B cell (primary cell): ENCODE measurements around the gene COQ5. TPM values are rescaled to one million over a fixed set of nuclear protein-coding genes. Genes with fewer than 3 reads are reported as not detected.

Experiments
- ATAC-seq: fragments of 200-7000 bp; cut with Tn5 transposase; one replicate; pipeline ENCODE4 v1.10.0; 2021; ENCODE audit warnings: low read depth, mild to moderate bottlenecking, moderate number of reproducible peaks, moderate library complexity
- CTCF ChIA-PET: fragments of 350-600 bp; sonication (Branson Sonifier 250); formaldehyde crosslinking; loops from one replicate; lab custom pipeline; 2021; ENCODE audit warnings: antibody characterized with exemption, inconsistent platforms; lab: Charles Lee
- POLR2A ChIA-PET: fragments of 350-600 bp; sonication (Branson Sonifier 250); formaldehyde crosslinking; loops from one replicate; lab custom pipeline; 2021; ENCODE audit warnings: antibody characterized with exemption; lab: Charles Lee
- DNase-seq: peaks from one replicate; pipeline ENCODE4 v3.0.0; 2013
- H2AFZ ChIP-seq: 2 replicates; pipeline ENCODE4 v1.6.1; 2012; ENCODE audit warnings: mild to moderate bottlenecking, low read depth, low read length; ENCODE audit not compliant: insufficient read depth, poor library complexity, severe bottlenecking
- H3K27ac ChIP-seq, 2 donors: 1 replicate in 1 of 2; 2 replicates in 1 of 2; pipeline ENCODE4 v1.5.1; 2012 to 2013; ENCODE audit warnings: low read length in 2 of 2, mild to moderate bottlenecking in 2 of 2, moderate library complexity in 1 of 2
- H3K27me3 ChIP-seq, 4 experiments: fragments of 200-600 bp in 1 of 4; sonication (generic) in 1 of 4; replicated peaks in 1 of 4; 1 replicate in 2 of 4; 2 replicates in 2 of 4; pipeline versions ENCODE4 v1.6.1 to v1.7.0; 2013 to 2016; ENCODE audit warnings: low read length in 3 of 4, mild to moderate bottlenecking in 2 of 4, mixed read lengths in 1 of 4, moderate library complexity in 1 of 4; ENCODE audit not compliant: insufficient read depth in 4 of 4, control insufficient read depth in 3 of 4; ENCODE audit errors: control extremely low read depth in 1 of 4
- H3K36me3 ChIP-seq, 2 experiments: replicated peaks in 1 of 2; 1 replicate in 1 of 2; 2 replicates in 1 of 2; pipeline versions ENCODE4 v1.6.1 to v1.7.1; 2013; ENCODE audit warnings: low read length in 1 of 2; ENCODE audit not compliant: insufficient read depth in 2 of 2, control insufficient read depth in 1 of 2; ENCODE audit errors: control extremely low read depth in 1 of 2, extremely low read depth in 1 of 2
- H3K4me1 ChIP-seq, 2 donors: fragments of 200-600 bp in 1 of 2; sonication (generic) in 1 of 2; 1 replicate in 1 of 2; 2 replicates in 1 of 2; pipeline versions ENCODE4 v1.5.1 to v1.6.1; 2013 to 2017; ENCODE audit warnings: low read length in 2 of 2; ENCODE audit not compliant: control insufficient read depth in 2 of 2, insufficient read depth in 2 of 2
- H3K4me2 ChIP-seq: replicated peaks from 2 replicates; pipeline ENCODE3; 2012; ENCODE audit warnings: mild to moderate bottlenecking, low read depth, low read length; ENCODE audit not compliant: poor library complexity, severe bottlenecking
- H3K4me3 ChIP-seq, 5 experiments: fragments of 200-600 bp in 1 of 5; sonication (generic) in 1 of 5; 1 replicate in 3 of 5; 2 replicates in 2 of 5; pipeline versions ENCODE4 v1.5.1 to v1.7.0; 2011 to 2016; ENCODE audit warnings: low read length in 4 of 5, mild to moderate bottlenecking in 4 of 5, low read depth in 2 of 5, control low read depth in 1 of 5, moderate library complexity in 1 of 5; ENCODE audit not compliant: insufficient read depth in 1 of 5; ENCODE audit errors: control extremely low read depth in 1 of 5, extremely low read depth in 1 of 5
- H3K79me2 ChIP-seq: fragments of 200-600 bp; sonication (generic); one replicate; pipeline ENCODE4 v1.6.0; 2016; ENCODE audit warnings: low read length; ENCODE audit not compliant: control insufficient read depth, insufficient read depth
- H3K9ac ChIP-seq: fragments of 200-600 bp; sonication (generic); 2 replicates; pipeline ENCODE4 v1.6.1; 2017; ENCODE audit warnings: mild to moderate bottlenecking, low read length, moderate library complexity
- H3K9me3 ChIP-seq, 3 donors: one replicate each; pipeline versions ENCODE4 v1.6.1 to v1.7.1; 2013; ENCODE audit warnings: low read length in 2 of 3; ENCODE audit not compliant: control insufficient read depth in 2 of 3, insufficient read depth in 1 of 3; ENCODE audit errors: control extremely low read depth in 1 of 3
- H4K20me1 ChIP-seq: 2 replicates; pipeline ENCODE4 v1.6.0; 2012; ENCODE audit warnings: mild to moderate bottlenecking, low read length; ENCODE audit not compliant: insufficient read depth, control insufficient read depth, poor library complexity, severe bottlenecking
- H3K27ac Mint-ChIP-seq: one replicate; pipeline ENCODE4 v1.8.0; 2021; ENCODE audit warnings: mixed read lengths
- H3K27me3 Mint-ChIP-seq: one replicate; pipeline ENCODE4 v1.8.0; 2021; ENCODE audit warnings: mixed read lengths
- H3K4me1 Mint-ChIP-seq: one replicate; pipeline ENCODE4 v1.8.0; 2021; ENCODE audit warnings: mixed read lengths
- H3K4me3 Mint-ChIP-seq: one replicate; pipeline ENCODE4 v1.8.0; 2021; ENCODE audit warnings: mixed read lengths
- H3K9me3 Mint-ChIP-seq: one replicate; pipeline ENCODE4 v1.8.0; 2022; ENCODE audit warnings: mixed read lengths; ENCODE audit not compliant: insufficient read depth
- CTCF ChIP-seq: fragments of 200-600 bp; IDR thresholded peaks from one replicate; pipeline ENCODE4 v1.8.0; 2022; ENCODE audit warnings: antibody characterized with exemption, mild to moderate bottlenecking
- EZH2 ChIP-seq: IDR thresholded peaks from 2 replicates; pipeline ENCODE4 v1.6.1; 2012; ENCODE audit warnings: borderline replicate concordance, low read depth, mild to moderate bottlenecking, moderate library complexity, low read length; ENCODE audit not compliant: insufficient read depth, poor library complexity, severe bottlenecking
- WGBS: methylation state at CpG from one replicate; pipeline ENCODE4 v1.1.5; 2013; ENCODE audit warnings: missing lambda C conversion rate; ENCODE audit not compliant: insufficient coverage; 5-methylcytosine and 5-hydroxymethylcytosine counted together
- intact Hi-C: fragments of 100-400 bp; cut with micrococcal nuclease; formaldehyde crosslinking; loops from one replicate; pipeline ENCODE4 v1.10.0; 2022
- polyA plus RNA-seq: library from polyadenylated mRNA; depleted of rRNA; stranded (reverse); fragments of >200 nt; gene quantifications from 2 replicates; pipeline ENCODE4 v1.2.3, GENCODE V29; 2012
- total RNA-seq, 2 donors: library from RNA; stranded (reverse); fragments of 120-200 nt in 1 of 2; gene quantifications; 1 replicate in 1 of 2; 2 replicates in 1 of 2; pipeline versions ENCODE4 v1.2.3 to v1.2.4, GENCODE V29; 2013 to 2022

COQ5 gene
- total and polyA plus RNA-seq, 2 donors (not counting 1 experiment from before 2014, with no cell fraction given), result 9.8 to 22.1 TPM

GRCh38 chr12:120508537-120508936 is 20.4 kb downstream of the COQ5 start:
- ATAC-seq, result no peak
- CTCF ChIA-PET, result interaction anchor here (0.9 kb wide), 1 partner anchor 191 kb away, joined by 4 read pairs; no protein-coding TSS in a partner anchor

GRCh38 chr12:120504587-120504986 is 24.4 kb downstream of the COQ5 start:
- Mint-ChIP-seq H3K4me1 (no peaks in the 10 kb centered on the region), H3K27me3 (no peaks in the 10 kb centered on the region), H3K9me3 (no peaks in the 10 kb centered on the region), H3K4me3 (no peak overlapping the region), H3K27ac (no peak overlapping the region)
- DNase-seq, result no peak
- H3K27ac ChIP-seq, result no peak overlapping the region
- peaks cover 5% of the 10 kb centered on the region for H3K79me2 ChIP-seq
- H3K36me3 ChIP-seq, result peaks cover 1 to 37% of the 10 kb centered on the region in 2 experiments
- H3K27me3 ChIP-seq, result no peaks in the 10 kb centered on the region
- no peaks in the 10 kb centered on the region for H3K4me1 ChIP-seq
- intact Hi-C loops, result no loop called here
- POLR2A ChIA-PET, result no interaction called here
- H2AFZ ChIP-seq, result no peak overlapping the region
- WGBS, result 100% methylated on average over 2 of the region's 4 CpGs
- TF ChIP-seq CTCF (no peak), EZH2 (no peak)
- CTCF ChIA-PET, result interaction anchor here (0.7 kb wide), 1 partner anchor 36 kb away, joined by 3 read pairs; no protein-coding TSS in a partner anchor
- H3K9ac ChIP-seq, result no peak overlapping the region
- ATAC-seq, result no peak
- no peak overlapping the region for H3K4me3 ChIP-seq
- no peaks in the 10 kb centered on the region for H4K20me1 ChIP-seq
- H3K4me2 ChIP-seq, result no peak overlapping the region
- H3K9me3 ChIP-seq, result no peaks in the 10 kb centered on the region

More at GRCh38 chr12:120508537-120508936, 20.4 kb downstream of the COQ5 start:
- POLR2A ChIA-PET, result interaction anchor here (0.6 kb wide), 1 partner anchor 19 kb away, joined by 9 read pairs; no protein-coding TSS in a partner anchor
- no peaks in the 10 kb centered on the region for H3K9me3 Mint-ChIP-seq
- Histone ChIP-seq H4K20me1 (no peaks in the 10 kb centered on the region), H3K4me2 (no peak overlapping the region), H3K4me1 (no peaks in the 10 kb centered on the region), H3K36me3 (peaks cover 3 to 48% of the 10 kb centered on the region in 2 experiments), H3K79me2 (peaks cover 5% of the 10 kb centered on the region), H3K4me3 (no peak overlapping the region), H3K9me3 (no peaks in the 10 kb centered on the region), H3K9ac (no peak overlapping the region), H2AFZ (no peak overlapping the region), H3K27ac (no peak overlapping the region), H3K27me3 (no peaks in the 10 kb centered on the region)
- H3K4me1 Mint-ChIP-seq, result no peaks in the 10 kb centered on the region
- H3K4me3 Mint-ChIP-seq, result no peak overlapping the region
- WGBS, result 93% methylated on average over 6 of the region's 8 CpGs
- TF ChIP-seq CTCF (no peak), EZH2 (no peak)
- H3K27me3 Mint-ChIP-seq, result no peaks in the 10 kb centered on the region
- H3K27ac Mint-ChIP-seq, result no peak overlapping the region
- intact Hi-C loops, result no loop called here
- no peak for DNase-seq
